T-helper 17 cell (primary cell): ENCODE results near the gene PLA2G12B. TPM values are rescaled to one million over a fixed set of nuclear protein-coding genes. Genes with fewer than 3 reads are reported as not detected.

ENCODE experiments used
- ATAC-seq: fragments of 150-1000 bp; cut with Tn5 transposase; 2 replicates; pipeline ENCODE4 v1.10.0; 2021; ENCODE audit warnings: mild to moderate bottlenecking, moderate library complexity
- DNase-seq, 3 donors: peaks; one replicate each; pipeline versions ENCODE4 v3.0.0 to v3.0.0-alpha.2; 2020 to 2021
- H3K9me3 ChIP-seq: one replicate; pipeline ENCODE4 v1.7.0; 2013; ENCODE audit warnings: low read length, mild to moderate bottlenecking; ENCODE audit not compliant: control insufficient read depth, poor library complexity, severe bottlenecking
- H3K27ac Mint-ChIP-seq: one replicate; pipeline ENCODE4 v1.8.0; 2022; ENCODE audit warnings: mild to moderate bottlenecking, moderate library complexity, mixed read lengths
- H3K27me3 Mint-ChIP-seq: one replicate; pipeline ENCODE4 v1.8.0; 2022; ENCODE audit warnings: mixed read lengths
- H3K36me3 Mint-ChIP-seq: one replicate; pipeline ENCODE4 v1.8.0; 2022; ENCODE audit warnings: low read depth, mixed read lengths
- H3K4me1 Mint-ChIP-seq: one replicate; pipeline ENCODE4 v1.8.0; 2022; ENCODE audit warnings: mild to moderate bottlenecking, mixed read lengths
- H3K4me3 Mint-ChIP-seq: one replicate; pipeline ENCODE4 v1.8.0; 2022; ENCODE audit warnings: mild to moderate bottlenecking, moderate library complexity, mixed read lengths
- total RNA-seq, 4 donors: library from RNA in 2 of 4; stranded (reverse) in 2 of 4; gene quantifications; one replicate each; pipeline ENCODE4 v1.2.3 and lab custom pipeline; 2022 to 2026

The PLA2G12B gene
- total RNA-seq, 2 donors from 2014 or later, result not detected

DNA sequence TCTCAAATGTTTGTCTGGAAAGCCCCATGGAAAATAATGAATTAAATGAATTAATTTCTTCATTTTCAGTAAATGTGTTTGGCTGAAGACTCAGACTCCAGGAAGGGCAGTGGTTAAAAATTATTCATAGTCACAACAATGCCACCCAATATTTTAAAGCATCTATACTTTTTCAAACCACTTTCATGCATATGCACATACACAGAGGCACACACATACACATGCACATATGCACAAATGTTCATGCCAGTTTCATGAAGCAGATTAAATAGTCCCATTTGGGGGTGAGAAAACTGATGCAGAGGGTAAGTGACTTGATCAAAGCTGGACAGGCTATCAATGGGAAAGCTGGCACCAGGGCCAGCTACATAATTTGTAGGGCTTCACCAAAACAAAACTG is 1.4 kb upstream of the PLA2G12B start:
- H3K27ac Mint-ChIP-seq, result no peak overlapping the region
- peaks cover 19% of the 10 kb centered on the region for H3K27me3 Mint-ChIP-seq
- no peaks in the 10 kb centered on the region for H3K36me3 Mint-ChIP-seq
- H3K4me3 Mint-ChIP-seq, result no peak overlapping the region
- no peaks in the 10 kb centered on the region for H3K4me1 Mint-ChIP-seq
- DNase-seq (no peak), ATAC-seq (no peak)
- H3K9me3 ChIP-seq, result no peaks in the 10 kb centered on the region

DNA sequence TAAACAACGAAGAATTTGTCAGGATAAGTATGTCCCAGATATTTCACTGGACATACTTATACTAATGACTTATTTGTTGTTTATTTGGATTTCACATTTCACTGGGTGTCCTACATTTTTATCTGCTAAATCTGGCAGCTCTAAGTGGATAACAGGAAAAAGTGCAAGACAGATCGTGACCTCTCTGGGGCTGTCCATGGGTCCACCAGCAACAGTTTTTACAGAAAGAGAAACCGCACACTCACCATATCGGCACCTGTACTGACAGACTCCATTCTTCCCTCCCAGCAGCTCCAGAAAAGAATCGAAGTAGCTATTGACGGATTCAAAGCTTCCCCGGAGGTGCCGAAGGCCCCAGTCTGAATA is 393 bp downstream of the PLA2G12B start:
- no peak for DNase-seq
- H3K9me3 ChIP-seq, result no peaks in the 10 kb centered on the region
- Mint-ChIP-seq H3K36me3 (no peaks in the 10 kb centered on the region), H3K4me3 (no peak overlapping the region), H3K4me1 (no peaks in the 10 kb centered on the region), H3K27me3 (peaks cover 19% of the 10 kb centered on the region), H3K27ac (no peak overlapping the region)
- ATAC-seq, result no peak

DNA sequence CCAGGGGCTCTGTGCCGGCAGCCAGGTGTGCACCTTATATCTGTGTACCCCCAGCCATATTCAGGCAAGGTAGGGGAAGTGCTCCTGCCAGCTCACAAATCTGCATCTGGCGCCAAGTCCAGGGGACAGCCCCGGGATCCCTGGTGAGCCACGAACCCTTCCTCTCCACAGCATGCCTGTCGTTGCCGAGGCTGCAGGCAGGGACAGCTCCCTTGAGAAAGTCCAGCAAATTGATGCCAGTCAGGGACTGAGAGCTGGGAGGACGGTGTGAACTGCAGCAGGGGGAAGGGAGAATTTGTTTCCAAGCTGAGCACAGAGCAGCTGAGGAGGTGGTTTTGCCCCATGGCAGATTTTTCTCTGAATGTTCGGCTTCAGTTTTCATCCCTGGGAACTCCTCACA is 919 bp downstream of the PLA2G12B start:
- Mint-ChIP-seq H3K4me1 (no peaks in the 10 kb centered on the region), H3K4me3 (no peak overlapping the region), H3K36me3 (no peaks in the 10 kb centered on the region), H3K27ac (no peak overlapping the region), H3K27me3 (peaks cover 20% of the 10 kb centered on the region)
- ATAC-seq (no peak), DNase-seq (no peak)
- no peaks in the 10 kb centered on the region for H3K9me3 ChIP-seq

DNA sequence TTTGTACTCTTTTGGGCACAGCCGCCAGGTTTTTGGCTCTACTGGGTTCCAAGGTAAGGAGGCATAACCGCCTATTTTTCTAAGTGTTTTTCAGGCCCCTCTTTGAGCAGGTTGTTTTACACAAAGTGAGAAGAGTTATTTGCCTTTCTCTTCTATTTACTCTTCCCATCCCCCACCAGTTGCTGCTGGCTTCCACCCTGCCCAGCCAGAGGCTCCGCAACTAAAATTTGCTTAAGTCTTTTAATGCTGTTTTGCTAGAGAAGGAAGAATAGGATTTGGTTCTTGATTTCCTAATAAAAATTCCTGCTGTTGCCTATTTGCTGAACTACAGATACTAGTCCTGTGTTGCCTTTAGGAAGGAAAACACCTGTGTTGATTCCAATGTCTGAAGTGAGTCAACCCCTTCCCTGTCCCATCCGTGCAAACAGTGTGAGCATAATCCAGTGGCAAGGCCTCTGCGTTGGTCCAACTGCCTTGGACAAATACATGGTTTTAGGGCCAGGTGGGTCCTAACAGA is 1.9 kb downstream of the PLA2G12B start:
- peaks cover 1% of the 10 kb centered on the region for H3K4me1 Mint-ChIP-seq
- no peak for ATAC-seq
- H3K27me3 Mint-ChIP-seq, result peaks cover 25% of the 10 kb centered on the region
- H3K4me3 Mint-ChIP-seq, result no peak overlapping the region
- H3K9me3 ChIP-seq, result no peaks in the 10 kb centered on the region
- no peaks in the 10 kb centered on the region for H3K36me3 Mint-ChIP-seq
- H3K27ac Mint-ChIP-seq, result no peak overlapping the region
- DNase-seq, result no peak

DNA sequence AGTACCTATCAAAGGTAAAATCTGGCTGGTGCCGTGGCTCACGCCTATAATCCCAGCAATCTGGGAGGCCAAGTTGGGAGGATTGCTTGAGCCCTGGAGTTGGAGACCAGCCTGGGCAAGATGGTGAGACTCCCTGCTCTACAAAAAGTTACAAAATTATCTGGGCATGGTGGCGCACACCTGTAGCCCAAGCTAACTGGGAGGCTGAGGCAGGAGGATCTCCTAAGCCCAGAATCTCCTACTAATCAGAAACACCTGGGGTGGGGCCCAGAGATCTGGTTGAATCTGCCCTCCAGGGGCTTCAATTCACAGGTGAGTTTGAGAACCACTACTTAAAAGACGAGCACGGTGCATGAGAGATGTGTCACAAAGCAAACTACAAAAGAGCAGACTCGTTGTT is 2.4 kb downstream of the PLA2G12B start:
- Mint-ChIP-seq H3K27me3 (peaks cover 24% of the 10 kb centered on the region), H3K36me3 (no peaks in the 10 kb centered on the region), H3K4me3 (no peak overlapping the region), H3K4me1 (peaks cover 2% of the 10 kb centered on the region), H3K27ac (no peak overlapping the region)
- DNase-seq (no peak), ATAC-seq (no peak)
- H3K9me3 ChIP-seq, result no peaks in the 10 kb centered on the region

DNA sequence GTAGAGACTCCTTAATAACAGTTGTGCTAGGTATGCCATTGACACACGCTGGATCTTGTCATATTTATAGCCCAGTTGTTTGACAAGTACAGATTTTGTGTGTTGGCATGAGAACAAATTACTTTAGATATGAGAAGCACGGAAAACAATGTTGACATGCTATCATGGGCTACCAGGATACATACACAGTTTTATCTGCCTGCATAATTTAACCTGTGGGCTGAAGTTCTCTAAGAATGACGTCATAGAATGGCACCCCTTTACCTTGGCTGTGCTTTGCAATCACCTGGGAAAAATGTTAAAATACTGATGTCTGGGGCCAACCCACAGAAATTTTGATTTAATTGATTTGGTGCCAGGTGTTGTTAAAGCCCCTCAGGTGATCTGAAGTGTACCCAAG is 2.8 kb downstream of the PLA2G12B start:
- no peak overlapping the region for H3K4me3 Mint-ChIP-seq
- H3K4me1 Mint-ChIP-seq, result peaks cover 2% of the 10 kb centered on the region
- no peaks in the 10 kb centered on the region for H3K9me3 ChIP-seq
- no peak overlapping the region for H3K27ac Mint-ChIP-seq
- H3K36me3 Mint-ChIP-seq, result no peaks in the 10 kb centered on the region
- ATAC-seq (no peak), DNase-seq (no peak)
- peaks cover 27% of the 10 kb centered on the region for H3K27me3 Mint-ChIP-seq

DNA sequence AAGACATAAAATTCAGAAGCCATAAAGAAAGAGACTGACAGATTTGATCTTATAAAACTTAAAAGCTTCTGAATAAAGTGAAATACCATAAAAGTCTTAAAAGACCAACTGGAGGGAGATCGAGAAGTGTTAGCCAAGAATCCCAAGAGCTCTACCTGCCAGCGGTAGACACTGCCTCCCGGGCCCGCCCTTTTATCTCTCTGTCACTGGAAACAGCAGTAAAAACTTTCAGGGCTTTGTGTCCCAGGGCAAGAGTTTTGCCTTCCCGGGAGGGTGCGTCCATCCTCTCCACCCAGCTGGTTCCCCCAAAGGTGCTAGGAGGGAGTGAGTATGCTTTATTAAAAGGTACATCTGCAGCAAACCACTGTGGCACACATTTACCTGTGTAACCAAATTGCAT is 5.8 kb downstream of the PLA2G12B start:
- H3K27me3 Mint-ChIP-seq, result peaks cover 33% of the 10 kb centered on the region
- no peaks in the 10 kb centered on the region for H3K9me3 ChIP-seq
- H3K4me1 Mint-ChIP-seq, result peaks cover 2% of the 10 kb centered on the region
- no peak overlapping the region for H3K4me3 Mint-ChIP-seq
- H3K27ac Mint-ChIP-seq, result no peak overlapping the region
- H3K36me3 Mint-ChIP-seq, result no peaks in the 10 kb centered on the region
- no peak for ATAC-seq
- no peak for DNase-seq

DNA sequence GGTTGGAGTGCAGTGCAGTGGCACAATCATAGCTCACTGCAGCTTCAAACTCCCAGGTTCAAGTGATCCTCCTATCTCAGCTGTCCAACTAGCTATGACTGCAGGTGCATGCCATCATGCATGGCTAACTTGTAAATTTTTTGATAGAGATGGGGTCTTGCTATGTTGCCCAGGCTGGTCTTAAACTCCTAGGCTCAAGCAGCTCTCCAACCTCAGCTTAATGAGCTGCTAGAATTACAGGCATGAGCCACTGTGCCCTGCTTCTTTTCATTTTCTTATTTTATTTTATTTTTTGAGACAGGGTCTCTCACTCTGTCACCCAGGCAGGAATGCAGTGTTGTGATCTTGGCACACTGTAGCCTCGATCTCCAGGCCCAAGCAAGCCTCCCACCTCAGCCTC is 7.6 kb downstream of the PLA2G12B start:
- no peak for DNase-seq
- Mint-ChIP-seq H3K4me1 (peaks cover 2% of the 10 kb centered on the region), H3K36me3 (no peaks in the 10 kb centered on the region), H3K27me3 (peaks cover 43% of the 10 kb centered on the region), H3K27ac (no peak overlapping the region), H3K4me3 (no peak overlapping the region)
- H3K9me3 ChIP-seq, result no peaks in the 10 kb centered on the region
- ATAC-seq, result no peak

DNA sequence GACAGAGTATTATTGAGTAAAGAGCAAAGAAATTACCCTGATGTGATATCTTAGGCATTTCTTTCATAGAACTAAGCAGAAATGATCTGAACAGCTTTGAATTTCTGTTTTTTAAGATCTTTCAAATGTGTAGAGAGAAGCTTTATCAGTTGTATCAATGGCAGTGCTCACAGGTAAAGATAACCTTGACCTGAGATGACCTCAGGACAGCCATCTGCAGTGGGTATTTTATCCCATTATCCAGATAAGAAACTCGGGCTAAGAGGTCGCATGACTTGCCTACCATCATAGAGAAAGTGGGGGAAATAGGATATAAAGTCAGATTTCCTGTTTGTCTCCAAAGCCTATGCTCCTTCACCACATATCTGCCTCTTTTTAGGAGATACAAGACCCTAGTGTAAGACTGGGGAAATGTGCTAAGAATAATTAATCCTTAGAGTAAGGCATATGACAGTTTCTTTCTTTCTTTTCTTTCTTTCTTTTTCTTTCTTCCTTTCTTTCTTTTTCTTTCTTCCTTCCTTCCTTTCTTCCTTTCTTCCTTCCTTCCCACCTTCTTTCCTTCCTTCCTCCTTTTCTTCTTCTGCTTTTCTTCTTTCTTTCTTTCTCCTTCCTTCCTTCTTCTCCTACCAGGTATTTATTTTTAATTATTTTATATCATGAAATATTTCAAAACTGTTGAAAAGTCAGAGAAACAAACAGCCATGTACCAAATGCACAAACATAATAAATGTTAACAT is 10.9 kb downstream of the PLA2G12B start:
- ATAC-seq, result no peak
- Mint-ChIP-seq H3K27ac (no peak overlapping the region), H3K4me1 (peaks cover 9% of the 10 kb centered on the region), H3K36me3 (no peaks in the 10 kb centered on the region), H3K27me3 (peaks cover 43% of the 10 kb centered on the region), H3K4me3 (no peak overlapping the region)
- DNase-seq, result no peak
- H3K9me3 ChIP-seq, result no peaks in the 10 kb centered on the region

DNA sequence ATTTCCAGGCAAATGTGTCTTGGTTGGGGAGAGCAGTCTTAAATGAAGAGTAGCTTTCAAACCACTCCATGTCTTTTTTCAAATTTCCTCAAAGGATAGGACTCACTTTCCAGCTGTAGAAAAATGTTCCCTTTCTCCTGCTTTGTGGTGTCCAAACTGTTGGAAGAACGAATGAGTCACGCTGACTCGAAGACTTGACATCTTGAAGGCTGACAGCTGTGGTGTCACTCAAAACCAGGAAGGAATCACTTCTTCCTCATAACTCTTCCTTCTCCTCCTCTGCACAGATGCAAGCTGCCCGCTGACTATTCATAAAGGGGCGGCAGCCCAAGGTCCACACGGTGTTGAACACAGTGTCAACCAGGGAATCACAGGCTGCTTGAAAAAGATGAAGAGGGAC is 19.2 kb downstream of the PLA2G12B start:
- DNase-seq (no peak), ATAC-seq (no peak)
- no peaks in the 10 kb centered on the region for H3K9me3 ChIP-seq
- no peak overlapping the region for H3K4me3 Mint-ChIP-seq
- no peaks in the 10 kb centered on the region for H3K4me1 Mint-ChIP-seq
- no peaks in the 10 kb centered on the region for H3K36me3 Mint-ChIP-seq
- H3K27me3 Mint-ChIP-seq, result peaks cover 10% of the 10 kb centered on the region
- no peak overlapping the region for H3K27ac Mint-ChIP-seq

DNA sequence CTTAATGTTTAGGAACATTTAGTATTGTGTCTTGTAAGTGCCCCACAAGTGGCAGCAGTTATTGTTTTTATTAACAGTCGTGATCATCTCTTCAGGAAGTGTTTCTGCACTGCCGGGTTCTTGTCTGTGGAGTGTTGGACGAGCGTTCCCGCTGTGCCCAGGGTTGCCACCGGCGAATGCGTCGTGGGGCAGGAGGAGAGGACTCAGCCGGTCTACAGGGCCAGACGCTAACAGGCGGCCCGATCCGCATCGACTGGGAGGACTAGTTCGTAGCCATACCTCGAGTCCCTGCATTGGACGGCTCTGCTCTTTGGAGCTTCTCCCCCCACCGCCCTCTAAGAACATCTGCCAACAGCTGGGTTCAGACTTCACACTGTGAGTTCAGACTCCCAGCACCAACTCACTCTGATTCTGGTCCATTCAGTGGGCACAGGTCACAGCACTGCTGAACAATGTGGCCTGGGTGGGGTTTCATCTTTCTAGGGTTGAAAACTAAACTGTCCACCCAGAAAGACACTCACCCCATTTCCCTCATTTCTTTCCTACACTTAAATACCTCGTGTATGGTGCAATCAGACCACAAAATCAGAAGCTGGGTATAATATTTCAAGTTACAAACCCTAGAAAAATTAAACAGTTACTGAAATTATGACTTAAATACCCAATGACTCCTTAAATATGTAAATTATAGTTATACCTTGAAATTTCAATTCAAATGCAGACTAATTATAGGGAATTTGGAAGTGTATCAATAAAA is 22.2 kb downstream of the PLA2G12B start:
- H3K4me1 Mint-ChIP-seq, result no peaks in the 10 kb centered on the region
- no peak for ATAC-seq
- H3K4me3 Mint-ChIP-seq, result no peak overlapping the region
- no peaks in the 10 kb centered on the region for H3K36me3 Mint-ChIP-seq
- no peak for DNase-seq
- H3K9me3 ChIP-seq, result no peaks in the 10 kb centered on the region
- H3K27ac Mint-ChIP-seq, result no peak overlapping the region
- H3K27me3 Mint-ChIP-seq, result peaks cover 17% of the 10 kb centered on the region

DNA sequence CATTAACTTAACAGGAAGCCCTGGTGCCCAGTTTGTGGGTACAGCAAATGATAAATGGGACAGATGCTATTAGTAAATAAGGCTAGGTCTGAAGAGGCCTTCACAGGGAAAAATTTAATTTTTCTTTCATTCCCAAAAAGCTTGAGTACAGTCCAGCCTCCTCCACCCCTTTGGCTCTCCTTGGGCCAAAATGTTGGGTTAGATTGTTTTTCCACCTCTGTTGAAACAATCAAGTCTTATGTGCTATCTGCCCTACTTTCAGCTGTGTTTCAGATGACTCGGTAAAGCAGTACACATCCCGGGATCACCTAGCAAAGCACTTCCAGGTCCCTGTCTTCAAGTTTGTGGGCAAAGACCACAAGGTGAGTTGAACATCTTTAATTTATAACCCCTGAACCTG is 24.3 kb downstream of the PLA2G12B start:
- peaks cover 16% of the 10 kb centered on the region for H3K27me3 Mint-ChIP-seq
- H3K4me1 Mint-ChIP-seq, result no peaks in the 10 kb centered on the region
- ATAC-seq (no peak), DNase-seq (no peak)
- no peaks in the 10 kb centered on the region for H3K36me3 Mint-ChIP-seq
- no peak overlapping the region for H3K27ac Mint-ChIP-seq
- H3K4me3 Mint-ChIP-seq, result no peak overlapping the region
- no peaks in the 10 kb centered on the region for H3K9me3 ChIP-seq

DNA sequence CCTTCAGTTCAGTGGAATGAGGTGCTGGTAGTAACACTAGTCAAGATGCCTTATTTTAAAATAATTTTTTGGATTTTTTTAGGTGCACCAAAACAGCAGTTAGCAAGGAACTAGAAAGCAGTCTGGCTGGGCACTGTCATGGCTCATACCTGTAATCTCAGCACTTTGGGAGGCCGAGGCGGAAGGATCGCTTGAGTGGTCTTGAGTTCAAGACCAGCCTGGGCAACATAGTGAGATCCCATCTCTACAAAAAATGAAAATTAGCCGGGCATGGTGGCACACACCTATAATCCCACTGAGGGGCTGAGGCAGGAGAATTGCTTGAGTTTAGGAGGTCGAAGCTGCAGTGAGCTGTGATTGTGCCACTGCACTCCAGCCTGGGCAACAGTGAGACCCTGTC is 25.8 kb downstream of the PLA2G12B start:
- Mint-ChIP-seq H3K27ac (no peak overlapping the region), H3K36me3 (no peaks in the 10 kb centered on the region), H3K27me3 (peaks cover 16% of the 10 kb centered on the region), H3K4me3 (no peak overlapping the region), H3K4me1 (no peaks in the 10 kb centered on the region)
- ATAC-seq (no peak), DNase-seq (no peak)
- H3K9me3 ChIP-seq, result no peaks in the 10 kb centered on the region

DNA sequence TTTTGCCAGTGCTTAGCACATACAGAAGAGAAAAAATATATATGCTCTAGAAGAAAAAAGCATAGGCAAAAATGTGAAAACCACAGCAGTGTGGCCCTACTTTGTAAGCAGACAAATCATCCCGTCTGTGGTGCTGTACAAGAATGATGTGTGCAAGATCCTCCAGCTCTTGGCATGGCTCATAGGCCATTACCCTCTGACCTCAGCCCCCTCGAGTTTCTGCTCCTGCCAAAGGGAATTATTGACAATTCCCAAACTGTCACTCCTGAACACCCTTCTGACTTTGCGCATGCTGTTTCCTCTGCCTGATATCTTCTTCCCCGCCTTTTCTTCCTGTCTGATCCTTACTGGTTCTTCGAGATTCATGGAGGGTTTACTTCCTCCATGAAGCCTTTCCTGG is 27.1 kb downstream of the PLA2G12B start:
- no peaks in the 10 kb centered on the region for H3K9me3 ChIP-seq
- Mint-ChIP-seq H3K4me3 (no peak overlapping the region), H3K36me3 (no peaks in the 10 kb centered on the region), H3K4me1 (no peaks in the 10 kb centered on the region), H3K27me3 (peaks cover 16% of the 10 kb centered on the region), H3K27ac (no peak overlapping the region)
- DNase-seq (no peak), ATAC-seq (no peak)
